ENCODE measurements around the gene GTF2H1.

GTF2H1 gene

GRCh38 chr11:18324381-18324780, 2.0 kb downstream of the GTF2H1 start:
- Histone ChIP-seq H3K36me3 (ENCODE audit: insufficient read depth, low read length) (peaks cover 30% of the 10 kb centered on the region), H3K9me3 (ENCODE audit: low read length) (no peaks in the 10 kb centered on the region), H2AFZ (ENCODE audit: low read depth, low read length) (no peak overlapping the region), H3K4me3 (ENCODE audit: low read length) (peak overlapping the region; percentile 93), H3K27me3 (ENCODE audit: insufficient read depth, low read length) (no peaks in the 10 kb centered on the region), H3K4me1 (ENCODE audit: insufficient read depth, low read length) (peaks cover 34% of the 10 kb centered on the region)

GRCh38 chr11:18329196-18329870, 7.0 kb downstream of the GTF2H1 start:
- Histone ChIP-seq H3K36me3 (ENCODE audit: insufficient read depth, low read length) (peaks cover 65% of the 10 kb centered on the region), H3K4me1 (ENCODE audit: insufficient read depth, low read length) (peaks cover 5% of the 10 kb centered on the region), H2AFZ (ENCODE audit: low read depth, low read length) (no peak overlapping the region), H3K27me3 (ENCODE audit: insufficient read depth, low read length) (no peaks in the 10 kb centered on the region), H3K9me3 (ENCODE audit: low read length) (no peaks in the 10 kb centered on the region), H3K4me3 (ENCODE audit: low read length) (no peak overlapping the region)

- Histone ChIP-seq H3K9me3 (ENCODE audit: low read length) (no peaks in the 10 kb centered on the region), H3K27me3 (ENCODE audit: insufficient read depth, low read length) (no peaks in the 10 kb centered on the region), H2AFZ (ENCODE audit: low read depth, low read length) (no peak overlapping the region), H3K4me1 (ENCODE audit: insufficient read depth, low read length) (no peaks in the 10 kb centered on the region), H3K4me3 (ENCODE audit: low read length) (no peak overlapping the region), H3K36me3 (ENCODE audit: insufficient read depth, low read length) (peaks cover 69% of the 10 kb centered on the region)
Measured at GRCh38 chr11:18330921-18331320, 8.6 kb downstream of the GTF2H1 start.

- H3K36me3 ChIP-seq (ENCODE audit: insufficient read depth, low read length): peaks cover 71% of the 10 kb centered on the region
- no peaks in the 10 kb centered on the region for H3K27me3 ChIP-seq (ENCODE audit: insufficient read depth, low read length)
- H2AFZ ChIP-seq (ENCODE audit: low read depth, low read length): no peak overlapping the region
- no peaks in the 10 kb centered on the region for H3K4me1 ChIP-seq (ENCODE audit: insufficient read depth, low read length)
- H3K9me3 ChIP-seq (ENCODE audit: low read length): no peaks in the 10 kb centered on the region
- H3K4me3 ChIP-seq (ENCODE audit: low read length): no peak overlapping the region
Measured at GRCh38 chr11:18332302-18332701, 9.9 kb downstream of the GTF2H1 start.

- no peaks in the 10 kb centered on the region for H3K27me3 ChIP-seq (ENCODE audit: insufficient read depth, low read length)
- H3K36me3 ChIP-seq (ENCODE audit: insufficient read depth, low read length): peaks cover 73% of the 10 kb centered on the region
- H3K4me1 ChIP-seq (ENCODE audit: insufficient read depth, low read length): no peaks in the 10 kb centered on the region
- H3K4me3 ChIP-seq (ENCODE audit: low read length): no peak overlapping the region
- H2AFZ ChIP-seq (ENCODE audit: low read depth, low read length): no peak overlapping the region
- H3K9me3 ChIP-seq (ENCODE audit: low read length): no peaks in the 10 kb centered on the region
Measured at GRCh38 chr11:18332891-18333290, 10.5 kb downstream of the GTF2H1 start.

DNA sequence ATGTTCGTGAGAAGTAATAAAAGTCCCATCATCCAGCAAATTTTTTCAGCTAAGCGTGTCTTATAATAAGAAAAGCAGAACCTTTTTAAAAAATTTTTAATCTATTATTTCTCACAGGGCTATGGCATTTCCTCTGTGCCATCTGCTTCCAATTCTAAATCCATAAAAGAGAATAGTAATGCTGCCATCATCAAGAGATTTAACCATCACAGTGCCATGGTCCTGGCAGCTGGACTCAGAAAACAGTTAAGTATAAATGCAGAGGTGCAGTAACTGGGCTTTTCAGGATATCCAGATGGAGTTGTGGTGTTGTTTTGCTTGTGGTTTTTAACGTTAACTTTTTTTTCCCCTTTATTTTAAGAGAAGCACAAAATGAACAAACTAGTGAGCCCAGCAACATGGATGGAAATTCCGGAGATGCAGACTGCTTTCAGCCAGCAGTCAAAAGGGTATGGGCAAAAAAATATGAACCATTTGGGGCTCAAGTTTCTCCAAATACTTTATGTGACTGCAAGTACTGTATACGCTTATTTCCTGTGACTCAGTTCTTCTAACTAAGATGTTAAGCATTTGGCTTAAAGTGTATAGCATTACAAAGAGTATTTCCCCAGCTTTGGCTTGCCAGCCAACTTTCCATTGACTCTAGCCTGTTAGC, 25.2 kb downstream of the GTF2H1 start:
- H3K27me3 ChIP-seq (ENCODE audit: insufficient read depth, low read length): no peaks in the 10 kb centered on the region
- peaks cover 53% of the 10 kb centered on the region for H3K36me3 ChIP-seq (ENCODE audit: insufficient read depth, low read length)
- no peak overlapping the region for H3K4me3 ChIP-seq (ENCODE audit: low read length)
- no peaks in the 10 kb centered on the region for H3K4me1 ChIP-seq (ENCODE audit: insufficient read depth, low read length)
- no peaks in the 10 kb centered on the region for H3K9me3 ChIP-seq (ENCODE audit: low read length)
- H2AFZ ChIP-seq (ENCODE audit: low read depth, low read length): no peak overlapping the region

DNA sequence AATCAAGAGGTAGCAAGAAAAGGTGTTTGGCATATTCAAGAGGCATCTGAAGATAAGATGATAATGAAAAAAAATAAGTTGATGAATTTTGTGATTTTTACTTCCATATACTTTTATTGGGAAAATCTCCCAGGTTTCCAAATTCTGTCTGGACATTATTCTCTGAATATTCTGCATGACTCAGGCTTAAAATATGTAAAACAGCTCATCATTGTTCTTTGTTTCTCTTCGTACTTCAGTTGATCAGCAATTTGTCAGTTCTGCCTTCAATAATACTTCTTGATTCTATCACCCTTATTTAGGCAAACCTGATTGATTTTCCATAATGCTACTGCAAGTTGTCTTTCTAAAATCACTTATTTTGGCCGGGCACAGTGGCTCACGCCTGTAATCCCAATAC, 30.2 kb downstream of the GTF2H1 start:
- Histone ChIP-seq H3K36me3 (ENCODE audit: insufficient read depth, low read length) (peaks cover 46% of the 10 kb centered on the region), H2AFZ (ENCODE audit: low read depth, low read length) (no peak overlapping the region), H3K4me3 (ENCODE audit: low read length) (no peak overlapping the region), H3K27me3 (ENCODE audit: insufficient read depth, low read length) (no peaks in the 10 kb centered on the region), H3K9me3 (ENCODE audit: low read length) (no peaks in the 10 kb centered on the region), H3K4me1 (ENCODE audit: insufficient read depth, low read length) (no peaks in the 10 kb centered on the region)

DNA sequence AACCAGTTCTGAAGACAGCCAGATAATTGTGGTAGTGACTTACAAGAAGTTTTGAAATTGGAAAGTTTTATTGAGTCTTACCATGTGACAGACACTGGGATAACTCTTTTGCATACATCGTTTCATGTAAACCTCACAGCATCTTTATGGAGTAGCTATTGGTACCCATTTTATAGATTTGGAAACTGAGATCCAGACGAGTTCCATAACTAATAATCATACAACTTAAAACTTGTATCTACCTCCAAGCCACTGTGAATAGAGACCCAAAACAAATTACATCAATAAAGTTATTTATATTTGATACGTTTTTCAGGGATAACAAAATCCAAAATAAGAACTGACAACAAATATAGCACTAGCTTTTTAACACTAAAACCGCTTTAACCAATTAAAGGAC, 36.3 kb downstream of the GTF2H1 start:
- Histone ChIP-seq H3K36me3 (ENCODE audit: insufficient read depth, low read length) (peaks cover 64% of the 10 kb centered on the region), H2AFZ (ENCODE audit: low read depth, low read length) (no peak overlapping the region), H3K27me3 (ENCODE audit: insufficient read depth, low read length) (no peaks in the 10 kb centered on the region), H3K9me3 (ENCODE audit: low read length) (no peaks in the 10 kb centered on the region), H3K4me1 (ENCODE audit: insufficient read depth, low read length) (no peaks in the 10 kb centered on the region), H3K4me3 (ENCODE audit: low read length) (no peak overlapping the region)

- Histone ChIP-seq H3K36me3 (ENCODE audit: insufficient read depth, low read length) (peaks cover 75% of the 10 kb centered on the region), H3K4me1 (ENCODE audit: insufficient read depth, low read length) (no peaks in the 10 kb centered on the region), H3K27me3 (ENCODE audit: insufficient read depth, low read length) (no peaks in the 10 kb centered on the region), H3K9me3 (ENCODE audit: low read length) (no peaks in the 10 kb centered on the region), H3K4me3 (ENCODE audit: low read length) (no peak overlapping the region), H2AFZ (ENCODE audit: low read depth, low read length) (no peak overlapping the region)
Measured at GRCh38 chr11:18361154-18361553, 38.8 kb downstream of the GTF2H1 start.

GRCh38 chr11:18364495-18365073, 42.2 kb downstream of the GTF2H1 start:
- Histone ChIP-seq H3K9me3 (ENCODE audit: low read length) (no peaks in the 10 kb centered on the region), H3K36me3 (ENCODE audit: insufficient read depth, low read length) (peaks cover 64% of the 10 kb centered on the region), H2AFZ (ENCODE audit: low read depth, low read length) (no peak overlapping the region), H3K27me3 (ENCODE audit: insufficient read depth, low read length) (no peaks in the 10 kb centered on the region), H3K4me3 (ENCODE audit: low read length) (no peak overlapping the region), H3K4me1 (ENCODE audit: insufficient read depth, low read length) (no peaks in the 10 kb centered on the region)

- H3K27me3 ChIP-seq (ENCODE audit: insufficient read depth, low read length): no peaks in the 10 kb centered on the region
- H3K36me3 ChIP-seq (ENCODE audit: insufficient read depth, low read length): peaks cover 55% of the 10 kb centered on the region
- no peak overlapping the region for H3K4me3 ChIP-seq (ENCODE audit: low read length)
- no peaks in the 10 kb centered on the region for H3K4me1 ChIP-seq (ENCODE audit: insufficient read depth, low read length)
- H2AFZ ChIP-seq (ENCODE audit: low read depth, low read length): no peak overlapping the region
- no peaks in the 10 kb centered on the region for H3K9me3 ChIP-seq (ENCODE audit: low read length)
Measured at GRCh38 chr11:18365741-18366140, 43.4 kb downstream of the GTF2H1 start.

- Histone ChIP-seq H3K27me3 (ENCODE audit: insufficient read depth, low read length) (no peaks in the 10 kb centered on the region), H3K9me3 (ENCODE audit: low read length) (no peaks in the 10 kb centered on the region), H3K36me3 (ENCODE audit: insufficient read depth, low read length) (peaks cover 51% of the 10 kb centered on the region), H3K4me1 (ENCODE audit: insufficient read depth, low read length) (no peaks in the 10 kb centered on the region), H3K4me3 (ENCODE audit: low read length) (no peak overlapping the region), H2AFZ (ENCODE audit: low read depth, low read length) (no peak overlapping the region)
Measured at GRCh38 chr11:18366286-18366685, 43.9 kb downstream of the GTF2H1 start.

DNA sequence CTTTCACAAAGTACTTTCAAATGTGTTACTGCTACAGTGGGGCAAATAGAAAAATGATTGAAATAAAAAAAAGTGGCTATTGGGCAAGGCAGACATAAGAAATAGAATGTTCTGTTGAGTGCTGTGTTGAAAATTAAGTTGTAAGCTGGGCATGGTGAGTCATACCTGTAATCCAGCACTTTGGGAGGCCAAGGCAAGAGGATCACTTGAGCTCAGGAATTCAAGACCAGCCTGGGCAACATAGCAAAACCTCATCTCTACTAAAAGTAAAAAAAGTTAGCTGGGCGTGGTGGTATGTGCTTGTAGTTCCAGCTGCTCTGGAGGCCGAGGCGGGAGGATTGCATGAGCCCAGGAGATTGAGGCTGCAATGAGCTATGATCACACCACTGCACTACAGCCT, 45.1 kb downstream of the GTF2H1 start:
- Histone ChIP-seq H3K4me1 (ENCODE audit: insufficient read depth, low read length) (no peaks in the 10 kb centered on the region), H3K27me3 (ENCODE audit: insufficient read depth, low read length) (no peaks in the 10 kb centered on the region), H2AFZ (ENCODE audit: low read depth, low read length) (no peak overlapping the region)

More for the DNA sequence above, 45.1 kb downstream of the GTF2H1 start:
- H3K9me3 ChIP-seq (ENCODE audit: low read length): no peaks in the 10 kb centered on the region
- H3K36me3 ChIP-seq (ENCODE audit: insufficient read depth, low read length): peaks cover 42% of the 10 kb centered on the region
- H3K4me3 ChIP-seq (ENCODE audit: low read length): no peak overlapping the region

All from neuron (in vitro differentiated cells).